Liver (tissue), 9 donors: ENCODE data around the gene NFKB2. TPM values are rescaled to one million over a fixed set of nuclear protein-coding genes. Genes with fewer than 3 reads are reported as not detected.

Experiments used
- DNase-seq: peaks from one replicate; pipeline ENCODE4 v3.0.0-alpha.2; 2017; ENCODE audit warnings: low spot score
- H3K27ac ChIP-seq, 2 donors: one replicate each; pipeline ENCODE4 v1.7.0; 2013; ENCODE audit warnings: inconsistent platforms in 2 of 2, low read length in 2 of 2, control low read depth in 1 of 2, low read depth in 1 of 2, mild to moderate bottlenecking in 1 of 2
- H3K27me3 ChIP-seq, 4 donors: one replicate each; pipeline versions ENCODE4 v1.6.1 to v1.7.0; 2013; ENCODE audit warnings: low read length in 3 of 4, inconsistent platforms in 1 of 4, mild to moderate bottlenecking in 1 of 4, moderate library complexity in 1 of 4; ENCODE audit not compliant: control insufficient read depth in 4 of 4, insufficient read depth in 4 of 4
- H3K36me3 ChIP-seq, 4 donors: one replicate each; pipeline versions ENCODE4 v1.6.1 to v1.7.0; 2013; ENCODE audit warnings: low read length in 3 of 4, mild to moderate bottlenecking in 3 of 4, low read depth in 1 of 4, moderate library complexity in 1 of 4; ENCODE audit not compliant: control insufficient read depth in 4 of 4, insufficient read depth in 3 of 4
- H3K4me1 ChIP-seq, 4 donors: one replicate each; pipeline versions ENCODE4 v1.6.1 to v1.7.0; 2013; ENCODE audit warnings: low read length in 3 of 4, mild to moderate bottlenecking in 3 of 4, moderate library complexity in 1 of 4; ENCODE audit not compliant: control insufficient read depth in 4 of 4, insufficient read depth in 4 of 4
- H3K4me3 ChIP-seq, 3 donors: one replicate each; pipeline versions ENCODE4 v1.6.1 to v1.7.0; 2013; ENCODE audit warnings: low read length in 3 of 3, control low read depth in 1 of 3, low read depth in 1 of 3, mild to moderate bottlenecking in 1 of 3
- H3K9ac ChIP-seq, 2 donors: one replicate each; pipeline ENCODE4 v1.7.0; 2013; ENCODE audit warnings: low read length in 2 of 2, mild to moderate bottlenecking in 2 of 2, moderate library complexity in 2 of 2, control low read depth in 1 of 2, low read depth in 1 of 2
- H3K9me3 ChIP-seq, 4 donors: one replicate each; pipeline versions ENCODE4 v1.6.1 to v1.7.0; 2013; ENCODE audit warnings: low read length in 3 of 4; ENCODE audit not compliant: control insufficient read depth in 4 of 4
- EGR1 ChIP-seq, 2 donors: IDR thresholded peaks; 2 replicates each; pipeline ENCODE4 v1.6.1; 2016 to 2018; ENCODE audit warnings: antibody characterized with exemption in 2 of 2, low read depth in 2 of 2
- FOXA1 ChIP-seq: IDR thresholded peaks from 2 replicates; pipeline ENCODE4 v1.6.1; 2016; ENCODE audit warnings: antibody characterized with exemption
- FOXA2 ChIP-seq: IDR thresholded peaks from 2 replicates; pipeline ENCODE4 v1.6.1; 2016; ENCODE audit warnings: antibody characterized with exemption
- GABPA ChIP-seq, 2 donors: IDR thresholded peaks in 1 of 2; conservative IDR thresholded peaks in 1 of 2; 2 replicates each; pipeline ENCODE4 v1.6.1; 2016; ENCODE audit warnings: antibody characterized with exemption in 2 of 2, mild to moderate bottlenecking in 1 of 2, moderate library complexity in 1 of 2
- HNF4A ChIP-seq, 2 donors: conservative IDR thresholded peaks; 2 replicates each; pipeline ENCODE4 v1.6.1; 2016; ENCODE audit warnings: antibody characterized with exemption in 2 of 2, mild to moderate bottlenecking in 2 of 2
- HNF4G ChIP-seq: IDR thresholded peaks from 2 replicates; pipeline ENCODE4 v1.6.1; 2016; ENCODE audit warnings: antibody characterized with exemption
- JUND ChIP-seq, 2 donors: IDR thresholded peaks; 2 replicates each; pipeline ENCODE4 v1.6.1; 2016; ENCODE audit warnings: antibody characterized with exemption in 2 of 2
- NR2F2 ChIP-seq: IDR thresholded peaks from 2 replicates; pipeline ENCODE4 v1.6.1; 2016; ENCODE audit warnings: antibody characterized with exemption
- RAD21 ChIP-seq, 2 donors: IDR thresholded peaks; 2 replicates each; pipeline ENCODE4 v1.6.1; 2016; ENCODE audit warnings: antibody characterized with exemption in 2 of 2, mild to moderate bottlenecking in 2 of 2
- RXRA ChIP-seq, 2 donors: IDR thresholded peaks; 2 replicates each; pipeline ENCODE4 v1.6.1; 2017 to 2018; ENCODE audit warnings: antibody characterized with exemption in 2 of 2, mild to moderate bottlenecking in 1 of 2
- SP1 ChIP-seq: IDR thresholded peaks from 2 replicates; pipeline ENCODE4 v1.6.1; 2018; ENCODE audit warnings: antibody characterized with exemption, mild to moderate bottlenecking
- TAF1 ChIP-seq: conservative IDR thresholded peaks from 2 replicates; pipeline ENCODE4 v1.6.1; 2016; ENCODE audit warnings: antibody characterized with exemption, mild to moderate bottlenecking
- YY1 ChIP-seq: IDR thresholded peaks from 2 replicates; pipeline ENCODE4 v1.6.1; 2016; ENCODE audit warnings: antibody characterized with exemption, mild to moderate bottlenecking
- WGBS: extraction: QIAGEN DNeasy Blood & Tissue Kit; methylation state at CpG from one replicate; pipeline ENCODE4 v1.1.7; 2013; 5-methylcytosine and 5-hydroxymethylcytosine counted together
- polyA plus RNA-seq, 2 donors: library from polyadenylated mRNA; stranded (reverse) in 1 of 2; unstranded in 1 of 2; fragments of 200-250 nt in 1 of 2; fragments of >200 nt in 1 of 2; fragmentation: Nextera tagmentation in 1 of 2; extraction: Ambion mirVana in 1 of 2; gene quantifications; one replicate each; pipeline versions ENCODE4 v1.2.1 to v1.2.3, GENCODE V29; 2013 to 2015
- total RNA-seq, 2 donors: library from RNA; depleted of rRNA; stranded (reverse); fragments of >200 nt; gene quantifications; one replicate each; pipeline ENCODE4 v1.2.3, GENCODE V29; 2014
- TF ChIP-seq, protein P1 (sequence below): IDR thresholded peaks from 2 replicates; pipeline ENCODE4 v1.6.1; 2016; ENCODE audit warnings: antibody characterized with exemption, mild to moderate bottlenecking
- TF ChIP-seq, protein P2 (sequence below): IDR thresholded peaks from 2 replicates; pipeline ENCODE4 v1.6.1; 2016; ENCODE audit warnings: antibody characterized with exemption
- TF ChIP-seq, protein P3 (sequence below): fragments of 150-350 bp; IDR thresholded peaks from 2 replicates; pipeline ENCODE4 v1.5.1; 2017; ENCODE audit warnings: improper control_type of control experiment, low read depth, low read length; ENCODE audit not compliant: missing input control
- TF ChIP-seq, protein P4 (sequence below): IDR thresholded peaks from 2 replicates; pipeline ENCODE4 v1.6.1; 2016; ENCODE audit warnings: antibody characterized with exemption
- TF ChIP-seq, protein P5 (sequence below): IDR thresholded peaks from 2 replicates; pipeline ENCODE4 v1.6.1; 2016; ENCODE audit warnings: antibody characterized with exemption
- donor health status: healthy.
- donor health status: healthy.
- donor health status: healthy.
- donor health status: healthy.
- donor health status: healthy.

NFKB2 gene
- total and polyA plus RNA-seq, 4 donors = 1.8 to 8.5 (median 7.1) TPM

DNA sequence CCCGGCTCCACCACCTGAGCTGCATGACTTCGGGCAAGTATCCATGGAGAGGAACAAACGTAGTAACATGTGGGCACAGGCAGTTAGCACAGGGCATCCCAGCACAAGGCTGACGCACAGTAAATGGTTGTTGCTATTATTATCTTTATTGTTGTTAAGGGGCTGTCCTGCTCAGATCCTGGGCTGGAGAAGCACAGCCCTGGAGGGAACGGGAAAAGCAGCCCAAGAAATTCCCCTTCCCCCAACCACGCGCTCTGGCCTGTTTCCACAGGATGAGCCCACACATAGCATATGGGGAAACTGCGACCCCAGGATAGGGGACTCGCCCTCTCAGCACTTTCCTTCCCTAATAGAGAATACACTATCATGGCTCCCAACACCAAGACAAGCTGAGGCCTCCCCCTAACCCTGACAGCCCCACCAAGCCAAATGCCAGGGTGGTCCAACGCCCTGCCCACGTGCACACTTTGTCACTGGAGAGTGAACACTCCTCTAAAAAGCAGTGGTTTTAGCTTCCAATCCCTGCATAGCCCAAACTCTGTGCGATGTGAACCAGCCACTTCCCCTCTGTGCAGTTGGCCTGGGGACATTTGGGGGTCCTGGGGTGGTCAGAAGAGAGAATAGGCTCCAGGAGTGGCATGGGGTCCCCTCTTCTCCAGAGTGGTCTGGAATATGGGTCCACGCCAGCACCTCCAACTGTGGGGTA is 12.1 kb downstream of the NFKB2 start:
- no peaks in the 10 kb centered on the region for H3K9me3 ChIP-seq
- peaks cover 2 to 8% (median 5%) of the 10 kb centered on the region in 4 donors for H3K4me1 ChIP-seq
- no peak for DNase-seq
- no peak overlapping the region for H3K27ac ChIP-seq
- H3K36me3 ChIP-seq = peaks cover 0 to 1% (median 0%) of the 10 kb centered on the region in 4 donors
- no peak overlapping the region for H3K4me3 ChIP-seq
- 85% methylated on average over 13 of the region's 13 CpGs for WGBS
- peaks cover 0 to 25% (median 6%) of the 10 kb centered on the region in 4 donors for H3K27me3 ChIP-seq
- TF ChIP-seq, protein P1, sequence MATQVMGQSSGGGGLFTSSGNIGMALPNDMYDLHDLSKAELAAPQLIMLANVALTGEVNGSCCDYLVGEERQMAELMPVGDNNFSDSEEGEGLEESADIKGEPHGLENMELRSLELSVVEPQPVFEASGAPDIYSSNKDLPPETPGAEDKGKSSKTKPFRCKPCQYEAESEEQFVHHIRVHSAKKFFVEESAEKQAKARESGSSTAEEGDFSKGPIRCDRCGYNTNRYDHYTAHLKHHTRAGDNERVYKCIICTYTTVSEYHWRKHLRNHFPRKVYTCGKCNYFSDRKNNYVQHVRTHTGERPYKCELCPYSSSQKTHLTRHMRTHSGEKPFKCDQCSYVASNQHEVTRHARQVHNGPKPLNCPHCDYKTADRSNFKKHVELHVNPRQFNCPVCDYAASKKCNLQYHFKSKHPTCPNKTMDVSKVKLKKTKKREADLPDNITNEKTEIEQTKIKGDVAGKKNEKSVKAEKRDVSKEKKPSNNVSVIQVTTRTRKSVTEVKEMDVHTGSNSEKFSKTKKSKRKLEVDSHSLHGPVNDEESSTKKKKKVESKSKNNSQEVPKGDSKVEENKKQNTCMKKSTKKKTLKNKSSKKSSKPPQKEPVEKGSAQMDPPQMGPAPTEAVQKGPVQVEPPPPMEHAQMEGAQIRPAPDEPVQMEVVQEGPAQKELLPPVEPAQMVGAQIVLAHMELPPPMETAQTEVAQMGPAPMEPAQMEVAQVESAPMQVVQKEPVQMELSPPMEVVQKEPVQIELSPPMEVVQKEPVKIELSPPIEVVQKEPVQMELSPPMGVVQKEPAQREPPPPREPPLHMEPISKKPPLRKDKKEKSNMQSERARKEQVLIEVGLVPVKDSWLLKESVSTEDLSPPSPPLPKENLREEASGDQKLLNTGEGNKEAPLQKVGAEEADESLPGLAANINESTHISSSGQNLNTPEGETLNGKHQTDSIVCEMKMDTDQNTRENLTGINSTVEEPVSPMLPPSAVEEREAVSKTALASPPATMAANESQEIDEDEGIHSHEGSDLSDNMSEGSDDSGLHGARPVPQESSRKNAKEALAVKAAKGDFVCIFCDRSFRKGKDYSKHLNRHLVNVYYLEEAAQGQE = no peak
- TF ChIP-seq TAF1 (no peak), RXRA (IDR thresholded peaks at IDR 0.05) (no peak), NR2F2 (no peak), SP1 (no peak), FOXA2 (no peak), RAD21 (IDR thresholded peaks at IDR 0.05) (no peak), YY1 (no peak), EGR1 (IDR thresholded peaks at IDR 0.05; ENCODE audit: low read depth in 2 of 2) (no peak), HNF4G (no peak), JUND (IDR thresholded peaks at IDR 0.05) (no peak), HNF4A (conservative IDR thresholded peaks at IDR 0.05) (no peak), FOXA1 (no peak), GABPA (IDR thresholded peaks at IDR 0.05 in 1 of 2, conservative IDR thresholded peaks at IDR 0.05 in 1 of 2) (no peak)
- TF ChIP-seq, protein P2, sequence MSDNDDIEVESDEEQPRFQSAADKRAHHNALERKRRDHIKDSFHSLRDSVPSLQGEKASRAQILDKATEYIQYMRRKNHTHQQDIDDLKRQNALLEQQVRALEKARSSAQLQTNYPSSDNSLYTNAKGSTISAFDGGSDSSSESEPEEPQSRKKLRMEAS = no peak
- TF ChIP-seq, protein P3, sequence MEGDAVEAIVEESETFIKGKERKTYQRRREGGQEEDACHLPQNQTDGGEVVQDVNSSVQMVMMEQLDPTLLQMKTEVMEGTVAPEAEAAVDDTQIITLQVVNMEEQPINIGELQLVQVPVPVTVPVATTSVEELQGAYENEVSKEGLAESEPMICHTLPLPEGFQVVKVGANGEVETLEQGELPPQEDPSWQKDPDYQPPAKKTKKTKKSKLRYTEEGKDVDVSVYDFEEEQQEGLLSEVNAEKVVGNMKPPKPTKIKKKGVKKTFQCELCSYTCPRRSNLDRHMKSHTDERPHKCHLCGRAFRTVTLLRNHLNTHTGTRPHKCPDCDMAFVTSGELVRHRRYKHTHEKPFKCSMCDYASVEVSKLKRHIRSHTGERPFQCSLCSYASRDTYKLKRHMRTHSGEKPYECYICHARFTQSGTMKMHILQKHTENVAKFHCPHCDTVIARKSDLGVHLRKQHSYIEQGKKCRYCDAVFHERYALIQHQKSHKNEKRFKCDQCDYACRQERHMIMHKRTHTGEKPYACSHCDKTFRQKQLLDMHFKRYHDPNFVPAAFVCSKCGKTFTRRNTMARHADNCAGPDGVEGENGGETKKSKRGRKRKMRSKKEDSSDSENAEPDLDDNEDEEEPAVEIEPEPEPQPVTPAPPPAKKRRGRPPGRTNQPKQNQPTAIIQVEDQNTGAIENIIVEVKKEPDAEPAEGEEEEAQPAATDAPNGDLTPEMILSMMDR = no peak
- TF ChIP-seq, protein P4, sequence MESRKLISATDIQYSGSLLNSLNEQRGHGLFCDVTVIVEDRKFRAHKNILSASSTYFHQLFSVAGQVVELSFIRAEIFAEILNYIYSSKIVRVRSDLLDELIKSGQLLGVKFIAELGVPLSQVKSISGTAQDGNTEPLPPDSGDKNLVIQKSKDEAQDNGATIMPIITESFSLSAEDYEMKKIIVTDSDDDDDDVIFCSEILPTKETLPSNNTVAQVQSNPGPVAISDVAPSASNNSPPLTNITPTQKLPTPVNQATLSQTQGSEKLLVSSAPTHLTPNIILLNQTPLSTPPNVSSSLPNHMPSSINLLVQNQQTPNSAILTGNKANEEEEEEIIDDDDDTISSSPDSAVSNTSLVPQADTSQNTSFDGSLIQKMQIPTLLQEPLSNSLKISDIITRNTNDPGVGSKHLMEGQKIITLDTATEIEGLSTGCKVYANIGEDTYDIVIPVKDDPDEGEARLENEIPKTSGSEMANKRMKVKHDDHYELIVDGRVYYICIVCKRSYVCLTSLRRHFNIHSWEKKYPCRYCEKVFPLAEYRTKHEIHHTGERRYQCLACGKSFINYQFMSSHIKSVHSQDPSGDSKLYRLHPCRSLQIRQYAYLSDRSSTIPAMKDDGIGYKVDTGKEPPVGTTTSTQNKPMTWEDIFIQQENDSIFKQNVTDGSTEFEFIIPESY = no peak
- TF ChIP-seq, protein P5, sequence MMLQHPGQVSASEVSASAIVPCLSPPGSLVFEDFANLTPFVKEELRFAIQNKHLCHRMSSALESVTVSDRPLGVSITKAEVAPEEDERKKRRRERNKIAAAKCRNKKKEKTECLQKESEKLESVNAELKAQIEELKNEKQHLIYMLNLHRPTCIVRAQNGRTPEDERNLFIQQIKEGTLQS = no peak
- no peak overlapping the region for H3K9ac ChIP-seq
